GM12878 (cell line): ENCODE measurements around the gene RIC1. TPM values are rescaled to one million over a fixed set of nuclear protein-coding genes. Genes with fewer than 3 reads are reported as not detected.
A peak's percentile ranks its signal among the peaks of the same experiment; 100 is the strongest.
"Not testable (repeated sequence)": the region's sequence is repeated elsewhere in the genome, so short reads cannot be mapped to it uniquely, and the experiment has no call there.

Experiments
- ATAC-seq: fragments of 200-7000 bp; cut with Tn5 transposase; 3 replicates; pipeline ENCODE4 v1.9.1; 2020; ENCODE audit warnings: mild to moderate bottlenecking, moderate library complexity
- BruUV-seq: library from RNA; stranded (reverse); fragments of 400-500 nt; replicated peaks from 2 replicates; lab custom pipeline; 2021; lab: Mats Ljungman, UMichigan
- CTCF ChIA-PET: fragments of 300-600 bp; sonication (Branson Sonifier 250); formaldehyde crosslinking; extraction: SDS; loops from one replicate; lab custom pipeline; 2021; ENCODE audit warnings: inconsistent platforms; lab: Yijun Ruan, JAX
- POLR2A ChIA-PET: fragments of 350-600 bp; formaldehyde crosslinking; extraction: SDS; loops from one replicate; lab custom pipeline; 2021; ENCODE audit warnings: inconsistent platforms; lab: Charles Lee
- RAD21 ChIA-PET: fragments of 300-600 bp; sonication (Branson Sonifier 250); formaldehyde crosslinking; loops from one replicate; lab custom pipeline; 2023; ENCODE audit warnings: antibody characterized with exemption; ENCODE audit not compliant: unreplicated experiment; lab: Charles Lee
- SMC1A ChIA-PET: fragments of 300-600 bp; sonication (Branson Sonifier 250); formaldehyde crosslinking; loops from one replicate; lab custom pipeline; 2023; ENCODE audit not compliant: unreplicated experiment, uncharacterized antibody; lab: Charles Lee
- DNase-seq: peaks from one replicate; pipeline ENCODE4 v3.0.0-alpha.2; 2011; ENCODE audit warnings: low read depth, low spot score
- FAIRE-seq: peaks from 3 replicates; lab custom pipeline; 2011; peaks lifted over from hg19 to GRCh38; lab: Jason Lieb, UNC
- H2AFZ ChIP-seq: 2 replicates; pipeline ENCODE4 v1.6.0; 2011; ENCODE audit warnings: low read depth, low read length, control low read depth; ENCODE audit not compliant: control insufficient read depth
- H3K27ac ChIP-seq: 2 replicates; pipeline ENCODE4 v1.5.1; 2011; ENCODE audit warnings: control low read depth; ENCODE audit not compliant: control insufficient read depth, insufficient read depth
- H3K27me3 ChIP-seq, 2 experiments: replicated peaks in 1 of 2; 2 replicates each; pipeline versions ENCODE4 v1.6.0 to v1.6.1; 2011; ENCODE audit warnings: low read length in 1 of 2; ENCODE audit not compliant: control insufficient read depth in 2 of 2, insufficient read depth in 2 of 2
- H3K36me3 ChIP-seq, 2 experiments: 2 replicates each; pipeline ENCODE4 v1.5.1; 2011; ENCODE audit warnings: low read length in 1 of 2; ENCODE audit not compliant: control insufficient read depth in 2 of 2, insufficient read depth in 2 of 2
- H3K4me1 ChIP-seq: 2 replicates; pipeline ENCODE4 v1.6.1; 2011; ENCODE audit warnings: mild to moderate bottlenecking, low read length, moderate library complexity, mixed read lengths; ENCODE audit not compliant: control insufficient read depth, insufficient read depth
- H3K4me2 ChIP-seq: 2 replicates; pipeline ENCODE4 v1.6.0; 2011; ENCODE audit warnings: control low read depth; ENCODE audit not compliant: control insufficient read depth, insufficient read depth
- H3K4me3 ChIP-seq: fragments of 200-600 bp; sonication (generic); 2 replicates; pipeline ENCODE4 v1.5.1; 2016
- H3K79me2 ChIP-seq: 2 replicates; pipeline ENCODE4 v1.6.0; 2011; ENCODE audit warnings: low read length; ENCODE audit not compliant: control insufficient read depth, insufficient read depth
- H3K9ac ChIP-seq: 2 replicates; pipeline ENCODE4 v1.8.0; 2011; ENCODE audit warnings: low read length, control low read depth, mixed read lengths; ENCODE audit not compliant: control insufficient read depth, insufficient read depth
- H3K9me3 ChIP-seq: replicated peaks from 3 replicates; pipeline ENCODE4 v1.5.1; 2011; ENCODE audit warnings: mild to moderate bottlenecking, low read length; ENCODE audit not compliant: control insufficient read depth, insufficient read depth
- H4K20me1 ChIP-seq: 2 replicates; pipeline ENCODE4 v1.6.0; 2011; ENCODE audit not compliant: control insufficient read depth, insufficient read depth
- CBFB ChIP-seq: IDR thresholded peaks from 2 replicates; pipeline ENCODE4 v1.6.1; 2016; ENCODE audit warnings: antibody characterized with exemption, low read depth
- CEBPZ ChIP-seq: fragments of 150-350 bp; IDR thresholded peaks from 2 replicates; pipeline ENCODE4 v1.6.1; 2016; ENCODE audit warnings: low read depth, low read length
- CUX1 ChIP-seq: IDR thresholded peaks from 2 replicates; pipeline ENCODE4 v1.6.1; 2012; ENCODE audit warnings: improper control_type of control experiment, low read depth, low read length; ENCODE audit not compliant: insufficient replicate concordance
- EP300 ChIP-seq, 2 experiments: fragments of 150-350 bp in 1 of 2; IDR thresholded peaks; 2 replicates each; pipeline ENCODE4 v1.6.1; 2011 to 2012; ENCODE audit warnings: low read depth in 2 of 2, low read length in 2 of 2, borderline replicate concordance in 1 of 2, improper control_type of control experiment in 1 of 2, inconsistent platforms in 1 of 2; ENCODE audit not compliant: control insufficient read depth in 1 of 2
- HDAC6 ChIP-seq: fragments of 200-600 bp; sonication (generic); IDR thresholded peaks from one replicate; pipeline ENCODE4 v1.8.0; 2017; ENCODE audit warnings: antibody characterized with exemption; ENCODE audit not compliant: unreplicated experiment
- POLR2A ChIP-seq: IDR thresholded peaks from 2 replicates; pipeline ENCODE4 v1.6.1; 2011; ENCODE audit warnings: low read depth, mild to moderate bottlenecking, low read length
- TCF7 ChIP-seq: IDR thresholded peaks from 2 replicates; pipeline ENCODE4 v1.6.1; 2014; ENCODE audit warnings: antibody characterized with exemption, borderline replicate concordance
- USF2 ChIP-seq: IDR thresholded peaks from 2 replicates; pipeline ENCODE4 v1.6.1; 2011; ENCODE audit warnings: low read depth, low read length, improper control_type of control experiment, borderline replicate concordance
- WGBS: methylation state at CpG from one replicate; pipeline ENCODE4 v1.1.6; 2016; ENCODE audit warnings: low lambda C conversion rate; ENCODE audit not compliant: insufficient replicate concordance, insufficient coverage; ENCODE audit errors: missing lambda C conversion rate; 5-methylcytosine and 5-hydroxymethylcytosine counted together
- in situ Hi-C: fragments of 300-500 bp; cut with MboI; formaldehyde crosslinking; loops from 9 replicates; pipeline ENCODE4 v1.14.3; 2018; ENCODE audit warnings: mixed read lengths
- intact Hi-C: fragments of 100-400 bp; cut with micrococcal nuclease; formaldehyde crosslinking; loops from one replicate; pipeline ENCODE4 v1.14.2; 2022; ENCODE audit not compliant: unreplicated experiment
- polyA plus RNA-seq, 11 experiments: library from polyadenylated mRNA; depleted of rRNA in 4 of 11; unstranded in 6 of 11; stranded (reverse) in 5 of 11; fragments of >200 nt; fragmentation: Nextera tagmentation in 4 of 11; fragmentation: Illumina TruSeq in 1 of 11; extraction: Ambion mirVana in 4 of 11; extraction: Trizol in 1 of 11; gene quantifications; 1 replicate in 1 of 11; 2 replicates in 10 of 11; pipeline versions ENCODE4 v1.2.1 to v1.2.3, GENCODE V29; 2011 to 2016; ENCODE audit warnings: inconsistent platforms in 2 of 11, missing spikeins in 2 of 11, low read depth in 1 of 11
- total RNA-seq, 4 experiments: library from RNA; depleted of rRNA in 3 of 4; stranded (reverse); fragments of >200 nt in 3 of 4; fragmentation: Illumina TruSeq in 1 of 4; extraction: Trizol in 1 of 4; gene quantifications; 2 replicates each; pipeline versions ENCODE4 v1.2.1 to v1.2.3, GENCODE V29; 2013 to 2021

Gene RIC1
- total and polyA plus RNA-seq, 10 of the 15 experiments (the other 5 are each of a cell fraction or from before 2014, with no cell fraction given), result 6.2 to 59.8 (median 33.3) TPM

GRCh38 chr9:5671711-5672353 is 42.9 kb downstream of the RIC1 start (continued):
- no peak for TF ChIP-seq CUX1
- TF ChIP-seq CEBPZ, result no peak
- no peak for TF ChIP-seq EP300 (IDR thresholded peaks at IDR 0.05; ENCODE audit: borderline replicate concordance in 1 of 2, control insufficient read depth in 1 of 2, low read depth in 2 of 2, low read length in 2 of 2)
- no peak for TF ChIP-seq POLR2A
- TF ChIP-seq USF2, result no peak
- TF ChIP-seq CBFB, result no peak
- TF ChIP-seq HDAC6, result no peak
- peak; percentile 84; the same call in 1 of the 2 replicates for TF ChIP-seq TCF7

- H3K27me3 ChIP-seq, DNase-seq, H3K4me3 ChIP-seq, H3K4me2 ChIP-seq, H3K4me1 ChIP-seq, POLR2A ChIA-PET, FAIRE-seq, BruUV-seq, in situ Hi-C loops, H3K9me3 ChIP-seq, H3K36me3 ChIP-seq, H2AFZ ChIP-seq, H4K20me1 ChIP-seq, H3K9ac ChIP-seq, RAD21 ChIA-PET, H3K27ac ChIP-seq, ATAC-seq, intact Hi-C loops: not testable (repeated sequence)
- ChIA-PET SMC1A (interaction anchor here (1.0 kb wide), 1 partner anchor 30 kb away, joined by 3 read pairs; no protein-coding TSS in a partner anchor), CTCF (interaction anchor here (1.6 kb wide), 1 partner anchor 12 kb away, joined by 4 read pairs; no protein-coding TSS in a partner anchor)
- peaks cover 42% of the 10 kb centered on the region for H3K79me2 ChIP-seq
- 95% methylated on average over 11 of the region's 11 CpGs for WGBS
Observed at GRCh38 chr9:5675046-5675445, 46.1 kb downstream of the RIC1 start.
